HepG2 (cell line): ENCODE data around the gene MLST8. TPM values are rescaled to one million over a fixed set of nuclear protein-coding genes. Genes with fewer than 3 reads are reported as not detected.

Experiments used
- CBFB ChIP-seq: sonication (generic); formaldehyde crosslinking; IDR thresholded peaks from 2 replicates; pipeline ENCODE4 v1.4.0; 2020; ENCODE audit warnings: missing genetic modification reagents
- KLF6 ChIP-seq: IDR thresholded peaks from 2 replicates; pipeline ENCODE4 v1.8.0; 2016; ENCODE audit warnings: missing biosample characterization, missing genetic modification reagents
- MED13 ChIP-seq: sonication (generic); formaldehyde crosslinking; IDR thresholded peaks from 2 replicates; pipeline ENCODE4 v1.5.0; 2020; ENCODE audit warnings: missing genetic modification reagents
- MIER3 ChIP-seq: IDR thresholded peaks from 2 replicates; pipeline ENCODE4 v1.6.1; 2016; ENCODE audit warnings: missing compliant biosample characterization, borderline replicate concordance
- NR3C1 ChIP-seq: sonication (generic); formaldehyde crosslinking; IDR thresholded peaks from 2 replicates; pipeline ENCODE4 v1.4.0; 2020; ENCODE audit warnings: missing genetic modification reagents
- SMAD3 ChIP-seq: sonication (generic); formaldehyde crosslinking; IDR thresholded peaks from 2 replicates; pipeline ENCODE4 v1.4.0; 2020; ENCODE audit warnings: missing genetic modification reagents
- SNRNP70 ChIP-seq: fragments of 200-400 bp; formaldehyde crosslinking; IDR thresholded peaks from 2 replicates; pipeline ENCODE4 v1.6.1; 2017; ENCODE audit warnings: mild to moderate bottlenecking, low read depth, low read length, moderate library complexity
- SPEN ChIP-seq: sonication (generic); formaldehyde crosslinking; IDR thresholded peaks from 2 replicates; pipeline ENCODE4 v1.5.1; 2020; ENCODE audit warnings: low read depth, mild to moderate bottlenecking, missing genetic modification reagents
- YEATS4 ChIP-seq: sonication (generic); formaldehyde crosslinking; IDR thresholded peaks from 2 replicates; pipeline ENCODE4 v1.4.0; 2020; ENCODE audit warnings: missing genetic modification reagents, borderline replicate concordance
- ZNF329 ChIP-seq: sonication (generic); formaldehyde crosslinking; IDR thresholded peaks from 2 replicates; pipeline ENCODE4 v1.9.0; 2021; ENCODE audit warnings: low read depth, mild to moderate bottlenecking, missing genetic modification reagents
- ZNF430 ChIP-seq: sonication (generic); formaldehyde crosslinking; IDR thresholded peaks from 2 replicates; pipeline ENCODE4 v1.9.0; 2021; ENCODE audit warnings: mild to moderate bottlenecking, missing genetic modification reagents
- ZNF614 ChIP-seq: IDR thresholded peaks from 2 replicates; pipeline ENCODE4 v1.6.1; 2018; ENCODE audit warnings: missing biosample characterization, missing genetic modification reagents, inconsistent platforms, borderline replicate concordance
- ZNF720 ChIP-seq: sonication (generic); formaldehyde crosslinking; IDR thresholded peaks from 2 replicates; pipeline ENCODE4 v1.4.0; 2020; ENCODE audit warnings: missing genetic modification reagents
- ZNF878 ChIP-seq: sonication (generic); formaldehyde crosslinking; IDR thresholded peaks from 2 replicates; pipeline ENCODE4 v1.8.1; 2023; ENCODE audit warnings: mild to moderate bottlenecking, missing genetic modification reagents, moderate library complexity
- polyA plus RNA-seq, 8 experiments: library from polyadenylated mRNA; depleted of rRNA in 3 of 8; stranded (reverse) in 7 of 8; unstranded in 1 of 8; fragments of >200 nt; fragmentation: Illumina TruSeq in 4 of 8; extraction: Trizol in 4 of 8; gene quantifications; 2 replicates each; pipeline versions ENCODE4 v1.2.1 to v1.2.3, GENCODE V29; 2011 to 2016; ENCODE audit warnings: low read depth in 4 of 8, missing spikeins in 1 of 8, mixed read lengths in 1 of 8; ENCODE audit not compliant: insufficient read depth in 1 of 8
- total RNA-seq, 5 experiments: library from RNA; depleted of rRNA; stranded (reverse); fragments of >200 nt; fragmentation: Illumina TruSeq; extraction: Trizol; gene quantifications; 2 replicates each; pipeline ENCODE4 v1.2.3, GENCODE V29; 2016; ENCODE audit warnings: low read depth in 1 of 5
- TF ChIP-seq, protein P1 (sequence below): sonication (generic); formaldehyde crosslinking; IDR thresholded peaks from 2 replicates; pipeline ENCODE4 v1.5.0; 2020; ENCODE audit warnings: missing genetic modification reagents, mild to moderate bottlenecking, borderline replicate concordance
- TF ChIP-seq, protein P2 (sequence below): sonication (generic); formaldehyde crosslinking; IDR thresholded peaks from 2 replicates; pipeline ENCODE4 v1.4.0; 2020; ENCODE audit warnings: missing genetic modification reagents, borderline replicate concordance
- TF ChIP-seq, protein P3 (sequence below): sonication (generic); formaldehyde crosslinking; IDR thresholded peaks from 2 replicates; pipeline ENCODE4 v1.8.1; 2023; ENCODE audit warnings: missing genetic modification reagents, mild to moderate bottlenecking, borderline replicate concordance
- TF ChIP-seq, protein P4 (sequence below): IDR thresholded peaks from 2 replicates; pipeline ENCODE4 v1.6.1; 2012; ENCODE audit warnings: inconsistent platforms
- TF ChIP-seq, protein P5 (sequence below): sonication (generic); formaldehyde crosslinking; IDR thresholded peaks from 2 replicates; pipeline ENCODE4 v1.5.1; 2020; ENCODE audit warnings: missing genetic modification reagents, mild to moderate bottlenecking, borderline replicate concordance

Gene MLST8
- total and polyA plus RNA-seq, 2 of the 13 experiments (the other 11 are each of a cell fraction or from before 2014, with no cell fraction given) = 30.8 to 72.7 TPM

DNA sequence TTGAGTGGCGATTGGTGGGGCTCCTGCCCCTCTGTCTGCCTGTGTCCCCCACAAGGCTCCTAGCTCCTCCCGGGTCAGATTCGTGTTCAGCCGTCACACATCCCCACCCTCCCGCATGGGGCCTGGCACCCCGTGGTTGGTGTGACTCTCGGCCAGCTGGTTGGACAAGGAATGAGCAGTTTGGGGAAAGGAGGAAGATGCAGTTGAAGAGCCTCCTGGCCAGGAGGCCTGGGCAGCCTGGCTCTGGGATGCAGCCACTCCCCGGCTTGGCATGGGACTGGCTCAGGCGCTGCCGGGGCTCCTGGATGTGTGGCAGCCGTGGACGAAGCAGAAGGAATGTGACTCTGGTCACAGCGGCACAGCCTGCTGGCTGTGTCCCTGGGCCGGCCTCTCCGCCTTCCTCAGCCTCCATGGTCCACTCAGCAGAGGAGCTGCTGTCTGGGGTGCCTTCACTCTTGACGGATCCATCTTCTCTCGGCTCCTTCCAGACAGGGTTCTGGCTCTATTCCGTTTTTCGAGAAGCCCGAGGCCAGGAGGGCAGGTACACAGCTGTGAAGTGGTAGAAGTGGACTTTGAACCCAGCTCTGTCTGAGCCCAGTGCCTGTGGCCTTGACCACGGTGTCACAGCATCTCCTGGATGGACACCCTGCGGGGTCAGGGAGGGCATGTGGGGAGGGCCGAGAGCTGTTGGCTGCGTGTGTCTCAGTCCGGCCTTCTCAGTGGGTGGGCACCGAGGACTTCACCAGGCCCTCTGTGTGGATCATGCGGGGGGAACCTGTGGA is 47.6 kb upstream of the MLST8 start (continued):
- TF ChIP-seq SPEN (peak; percentile 91), ZNF329 (CRISPR knock-in tag) (no peak), ZNF878 (no peak), ZNF614 (CRISPR knock-in tag) (no peak; the same call in 1 of the 2 replicates), KLF6 (CRISPR knock-in tag) (no peak), MIER3 (peak; percentile 75; the same call in 1 of the 2 replicates), NR3C1 (no peak), SMAD3 (CRISPR knock-in tag) (no peak), MED13 (CRISPR knock-in tag) (no peak), ZNF720 (no peak), ZNF430 (CRISPR knock-in tag) (peak; percentile 71), SNRNP70 (no peak), YEATS4 (CRISPR knock-in tag) (no peak; the same call in 1 of the 2 replicates), CBFB (CRISPR knock-in tag) (0 out of 2 replicates have a peak, but pooled peaks have one; percentile 34)
- TF ChIP-seq, protein P1, sequence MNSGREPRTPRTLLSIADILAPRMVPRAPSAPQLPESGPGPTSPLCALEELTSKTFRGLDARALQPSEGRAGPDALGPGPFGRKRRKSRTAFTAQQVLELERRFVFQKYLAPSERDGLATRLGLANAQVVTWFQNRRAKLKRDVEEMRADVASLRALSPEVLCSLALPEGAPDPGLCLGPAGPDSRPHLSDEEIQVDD = no peak
- TF ChIP-seq, protein P2, sequence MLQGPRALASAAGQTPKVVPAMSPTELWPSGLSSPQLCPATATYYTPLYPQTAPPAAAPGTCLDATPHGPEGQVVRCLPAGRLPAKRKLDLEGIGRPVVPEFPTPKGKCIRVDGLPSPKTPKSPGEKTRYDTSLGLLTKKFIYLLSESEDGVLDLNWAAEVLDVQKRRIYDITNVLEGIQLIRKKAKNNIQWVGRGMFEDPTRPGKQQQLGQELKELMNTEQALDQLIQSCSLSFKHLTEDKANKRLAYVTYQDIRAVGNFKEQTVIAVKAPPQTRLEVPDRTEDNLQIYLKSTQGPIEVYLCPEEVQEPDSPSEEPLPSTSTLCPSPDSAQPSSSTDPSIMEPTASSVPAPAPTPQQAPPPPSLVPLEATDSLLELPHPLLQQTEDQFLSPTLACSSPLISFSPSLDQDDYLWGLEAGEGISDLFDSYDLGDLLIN (CRISPR knock-in tag) = no peak
- TF ChIP-seq, protein P3, sequence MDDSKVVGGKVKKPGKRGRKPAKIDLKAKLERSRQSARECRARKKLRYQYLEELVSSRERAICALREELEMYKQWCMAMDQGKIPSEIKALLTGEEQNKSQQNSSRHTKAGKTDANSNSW (CRISPR knock-in tag) = no peak
- TF ChIP-seq, protein P4, sequence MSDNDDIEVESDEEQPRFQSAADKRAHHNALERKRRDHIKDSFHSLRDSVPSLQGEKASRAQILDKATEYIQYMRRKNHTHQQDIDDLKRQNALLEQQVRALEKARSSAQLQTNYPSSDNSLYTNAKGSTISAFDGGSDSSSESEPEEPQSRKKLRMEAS = peak; percentile 77
- TF ChIP-seq, protein P5, sequence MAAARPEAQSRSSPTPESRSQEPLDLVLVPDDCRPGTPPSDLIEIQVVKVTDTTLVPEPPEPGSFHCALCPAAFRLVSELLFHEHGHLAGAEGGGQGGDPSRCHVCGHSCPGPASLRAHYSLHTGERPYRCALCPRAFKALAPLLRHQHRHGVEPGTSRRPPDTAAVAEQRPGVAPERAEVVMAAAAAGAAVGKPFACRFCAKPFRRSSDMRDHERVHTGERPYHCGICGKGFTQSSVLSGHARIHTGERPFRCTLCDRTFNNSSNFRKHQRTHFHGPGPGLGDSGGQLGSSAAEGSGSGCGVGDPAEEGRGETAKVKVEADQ (CRISPR knock-in tag) = no peak
